Measurements from ENCODE around the gene BDNF. TPM values are rescaled to one million over a fixed set of nuclear protein-coding genes. Genes with fewer than 3 reads are reported as not detected.

The BDNF gene
- total RNA-seq, 1 donor from 2014 or later: 2.7 TPM

GRCh38 chr11:27723687-27724086, 23.4 kb upstream of the BDNF start:
- Mint-ChIP-seq H3K4me3 (ENCODE audit: low read depth) (no peak overlapping the region), H3K27me3 (peaks cover 82% of the 10 kb centered on the region), H3K4me1 (ENCODE audit: low read depth) (peaks cover 11% of the 10 kb centered on the region), H3K36me3 (ENCODE audit: insufficient read depth) (no peaks in the 10 kb centered on the region), H3K9me3 (ENCODE audit: low read depth) (no peaks in the 10 kb centered on the region), H3K27ac (no peak overlapping the region)
- TF ChIP-seq CTCF (IDR thresholded peaks at IDR 0.05; ENCODE audit: unreplicated experiment): no peak
- DNase-seq (ENCODE audit: low spot score, unreplicated experiment): no peak

- no peak overlapping the region for H3K27ac Mint-ChIP-seq
Observed at GRCh38 chr11:27722953-27723344, 22.7 kb upstream of the BDNF start.

GRCh38 chr11:27722117-27722952, 22.1 kb upstream of the BDNF start:
- H3K27ac Mint-ChIP-seq: peak overlapping the region; percentile 77
- TF ChIP-seq CTCF (IDR thresholded peaks at IDR 0.05; ENCODE audit: unreplicated experiment): no peak
- H3K4me3 Mint-ChIP-seq (ENCODE audit: low read depth): peak overlapping the region; percentile 74
- no peak for DNase-seq (ENCODE audit: low spot score, unreplicated experiment)
- H3K36me3 Mint-ChIP-seq (ENCODE audit: insufficient read depth): no peaks in the 10 kb centered on the region
- no peaks in the 10 kb centered on the region for H3K9me3 Mint-ChIP-seq (ENCODE audit: low read depth)
- H3K4me1 Mint-ChIP-seq (ENCODE audit: low read depth): peaks cover 21% of the 10 kb centered on the region
- H3K27me3 Mint-ChIP-seq: peaks cover 87% of the 10 kb centered on the region

More at GRCh38 chr11:27722953-27723344, 22.7 kb upstream of the BDNF start:
- H3K4me3 Mint-ChIP-seq (ENCODE audit: low read depth): peak overlapping the region; percentile 74
- peaks cover 15% of the 10 kb centered on the region for H3K4me1 Mint-ChIP-seq (ENCODE audit: low read depth)
- H3K9me3 Mint-ChIP-seq (ENCODE audit: low read depth): no peaks in the 10 kb centered on the region
- TF ChIP-seq CTCF (IDR thresholded peaks at IDR 0.05; ENCODE audit: unreplicated experiment): no peak
- H3K27me3 Mint-ChIP-seq: peaks cover 85% of the 10 kb centered on the region
- H3K36me3 Mint-ChIP-seq (ENCODE audit: insufficient read depth): no peaks in the 10 kb centered on the region
- DNase-seq (ENCODE audit: low spot score, unreplicated experiment): no peak

- Mint-ChIP-seq H3K27ac (no peak overlapping the region), H3K9me3 (ENCODE audit: low read depth) (no peaks in the 10 kb centered on the region), H3K4me3 (ENCODE audit: low read depth) (peak overlapping the region; percentile 74), H3K4me1 (ENCODE audit: low read depth) (peaks cover 21% of the 10 kb centered on the region), H3K36me3 (ENCODE audit: insufficient read depth) (no peaks in the 10 kb centered on the region), H3K27me3 (peaks cover 86% of the 10 kb centered on the region)
- DNase-seq (ENCODE audit: low spot score, unreplicated experiment): no peak
- no peak for TF ChIP-seq CTCF (IDR thresholded peaks at IDR 0.05; ENCODE audit: unreplicated experiment)
Observed at GRCh38 chr11:27721264-27722116, 21.2 kb upstream of the BDNF start.

GRCh38 chr11:27720277-27720830, 20.1 kb upstream of the BDNF start:
- no peaks in the 10 kb centered on the region for H3K36me3 Mint-ChIP-seq (ENCODE audit: insufficient read depth)
- H3K4me3 Mint-ChIP-seq (ENCODE audit: low read depth): peak overlapping the region; percentile 65

More at GRCh38 chr11:27720277-27720830, 20.1 kb upstream of the BDNF start:
- no peaks in the 10 kb centered on the region for H3K9me3 Mint-ChIP-seq (ENCODE audit: low read depth)
- peak; percentile 74 for DNase-seq (ENCODE audit: low spot score, unreplicated experiment)
- peak; percentile 43 for TF ChIP-seq CTCF (IDR thresholded peaks at IDR 0.05; ENCODE audit: unreplicated experiment)
- no peak overlapping the region for H3K27ac Mint-ChIP-seq
- H3K27me3 Mint-ChIP-seq: peaks cover 83% of the 10 kb centered on the region
- peaks cover 21% of the 10 kb centered on the region for H3K4me1 Mint-ChIP-seq (ENCODE audit: low read depth)

Measured in progenitor cell of endocrine pancreas (in vitro differentiated cells).